GM19452 (cell line): Measurements from ENCODE around the gene TTC7B.
A peak's percentile ranks its signal among the peaks of the same experiment; 100 is the strongest.

Experiments
- ATAC-seq: cut with Tn5 transposase; IDR thresholded peaks from one replicate; pipeline ENCODE4 v1.9.1; 2021; ENCODE audit not compliant: unreplicated experiment

TTC7B gene

DNA sequence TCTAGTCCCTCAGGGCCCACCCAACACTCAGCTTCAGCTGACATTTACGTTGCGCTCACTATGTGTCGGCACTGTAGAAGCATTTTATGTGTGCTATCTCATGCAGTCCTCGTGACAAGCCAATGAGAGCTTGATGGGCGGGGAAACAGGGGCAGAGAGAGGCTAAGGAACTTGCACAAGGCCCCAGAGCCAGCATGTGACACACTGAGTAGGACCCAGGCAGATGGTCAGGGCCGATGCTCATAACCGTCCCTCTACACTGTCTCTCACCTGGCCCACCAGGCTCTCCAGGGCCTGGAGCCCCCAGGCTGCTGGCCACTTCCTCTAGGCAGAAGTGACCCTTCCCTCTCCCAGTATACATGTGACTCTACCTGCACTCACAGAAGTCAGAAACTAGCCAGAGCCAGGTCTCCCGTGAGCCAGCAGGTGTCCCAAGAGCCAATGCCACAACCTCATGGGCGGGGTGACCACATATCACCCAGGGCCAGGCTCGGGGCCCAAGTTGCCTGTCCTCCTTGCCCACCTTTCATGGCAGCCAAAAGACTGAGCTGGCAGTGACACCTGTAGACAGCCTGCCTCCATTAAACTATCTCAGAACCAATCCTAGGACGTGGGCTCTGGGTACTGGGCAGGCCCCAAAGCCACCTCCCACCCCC, 38.3 kb downstream of the TTC7B start:
- ATAC-seq = no peak

DNA sequence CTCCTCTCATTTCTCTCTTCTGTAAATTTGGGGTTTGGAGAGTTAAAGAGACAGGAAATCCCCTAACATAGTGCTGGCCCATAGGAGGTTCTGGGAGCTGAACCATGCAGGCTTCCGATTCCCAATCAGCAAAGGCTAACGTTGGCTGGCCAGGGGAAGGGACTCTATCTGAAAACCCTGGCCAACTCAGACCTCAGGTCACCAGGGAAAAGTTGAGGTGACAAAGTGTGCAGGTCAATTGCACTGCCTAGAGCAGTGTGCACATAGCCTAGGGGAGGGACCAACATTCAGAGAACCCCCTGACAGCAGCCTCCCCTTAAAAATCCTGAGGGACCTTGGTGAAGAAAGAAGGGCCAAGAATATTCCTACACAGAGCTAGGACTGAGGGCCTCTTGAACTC, 38.9 kb downstream of the TTC7B start:
- ATAC-seq = no peak

DNA sequence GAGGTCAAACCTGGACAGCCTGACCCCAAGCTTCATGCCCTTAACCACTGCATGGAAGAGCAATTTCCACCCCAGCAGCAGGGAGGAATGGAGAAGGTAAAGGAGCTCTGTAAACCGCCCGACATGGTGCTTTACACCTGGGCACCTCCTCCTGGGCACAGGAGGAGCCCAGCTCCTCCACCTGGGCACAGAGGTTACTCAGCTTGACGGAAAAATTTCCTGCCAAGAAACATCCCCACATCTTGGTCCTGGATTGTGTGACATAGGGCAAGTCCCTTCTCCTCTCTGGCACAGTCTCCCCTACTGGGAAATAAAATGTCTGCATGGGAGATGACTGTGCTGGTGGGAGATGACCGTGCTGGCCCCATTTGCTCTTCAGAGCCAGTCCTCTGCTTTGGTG, 40.8 kb downstream of the TTC7B start:
- no peak for ATAC-seq

DNA sequence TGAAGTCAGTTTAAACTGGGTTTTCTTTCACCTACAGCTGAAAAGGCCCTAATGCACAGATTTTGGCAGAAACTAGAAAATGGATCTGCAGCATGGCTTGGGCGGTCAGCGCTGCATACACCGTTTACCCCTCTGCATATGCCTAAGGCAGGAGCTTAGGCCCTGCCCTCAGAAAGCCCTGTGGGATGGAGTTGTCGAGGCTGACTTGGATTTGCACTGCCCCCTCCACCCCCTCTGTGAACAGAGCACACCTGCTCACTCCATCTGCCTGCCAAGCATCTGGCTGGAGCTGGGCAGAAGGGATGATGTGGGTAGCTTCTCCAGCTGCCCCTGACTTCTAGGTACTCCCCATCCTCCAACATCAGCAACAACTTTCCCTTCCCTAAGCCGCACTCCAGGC, 41.9 kb downstream of the TTC7B start:
- no peak for ATAC-seq

- ATAC-seq = no peak
Measured at GRCh38 chr14:90773705-90774104, 42.5 kb downstream of the TTC7B start.

- ATAC-seq = no peak
Measured at GRCh38 chr14:90773196-90773486, 43.1 kb downstream of the TTC7B start.

- no peak for ATAC-seq
Measured at GRCh38 chr14:90767899-90768298, 48.3 kb downstream of the TTC7B start.

GRCh38 chr14:90760591-90761316, 55.5 kb downstream of the TTC7B start:
- ATAC-seq = no peak

DNA sequence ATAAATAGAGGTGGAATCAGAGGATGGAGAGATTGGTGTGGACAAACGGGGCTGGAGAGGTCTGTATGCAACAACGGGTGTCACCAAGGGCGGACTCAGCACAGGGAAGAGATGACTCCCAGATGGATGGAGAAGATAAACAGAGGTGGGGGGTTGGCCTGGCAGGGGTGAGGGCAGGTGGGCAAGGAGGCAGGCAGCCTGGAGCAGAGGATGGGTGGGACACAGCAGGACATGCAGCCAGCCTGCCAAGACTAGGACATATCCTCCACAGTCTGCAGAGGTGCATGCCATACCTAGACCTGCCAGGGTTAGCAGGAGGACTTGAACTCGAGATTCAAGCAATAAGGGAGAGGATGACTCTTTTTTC, 56.2 kb downstream of the TTC7B start:
- no peak for ATAC-seq

GRCh38 chr14:90759370-90760077, 56.7 kb downstream of the TTC7B start:
- no peak for ATAC-seq

- no peak for ATAC-seq
Measured at GRCh38 chr14:90758959-90759358, 57.3 kb downstream of the TTC7B start.

GRCh38 chr14:90758028-90758889, 58.0 kb downstream of the TTC7B start:
- ATAC-seq = peak; percentile 81

DNA sequence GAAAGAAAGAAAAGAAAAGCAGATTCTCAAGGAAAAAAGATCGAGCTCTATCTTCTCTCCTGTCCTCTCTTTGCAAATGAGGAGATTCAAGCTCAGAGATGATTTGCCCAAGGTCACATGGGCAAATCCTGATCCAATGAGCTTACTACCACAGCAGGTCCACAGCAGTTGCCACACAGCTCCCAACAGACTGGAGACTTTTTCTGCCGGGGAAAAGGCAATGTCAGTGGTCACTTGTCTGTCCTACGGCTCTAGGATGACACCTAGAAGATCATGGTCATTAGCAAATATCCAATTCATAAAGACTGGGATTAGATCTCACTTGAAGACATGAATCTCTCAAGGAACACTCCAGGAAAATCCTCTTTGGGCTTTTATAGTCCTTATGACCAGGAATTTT, 58.8 kb downstream of the TTC7B start:
- no peak for ATAC-seq

DNA sequence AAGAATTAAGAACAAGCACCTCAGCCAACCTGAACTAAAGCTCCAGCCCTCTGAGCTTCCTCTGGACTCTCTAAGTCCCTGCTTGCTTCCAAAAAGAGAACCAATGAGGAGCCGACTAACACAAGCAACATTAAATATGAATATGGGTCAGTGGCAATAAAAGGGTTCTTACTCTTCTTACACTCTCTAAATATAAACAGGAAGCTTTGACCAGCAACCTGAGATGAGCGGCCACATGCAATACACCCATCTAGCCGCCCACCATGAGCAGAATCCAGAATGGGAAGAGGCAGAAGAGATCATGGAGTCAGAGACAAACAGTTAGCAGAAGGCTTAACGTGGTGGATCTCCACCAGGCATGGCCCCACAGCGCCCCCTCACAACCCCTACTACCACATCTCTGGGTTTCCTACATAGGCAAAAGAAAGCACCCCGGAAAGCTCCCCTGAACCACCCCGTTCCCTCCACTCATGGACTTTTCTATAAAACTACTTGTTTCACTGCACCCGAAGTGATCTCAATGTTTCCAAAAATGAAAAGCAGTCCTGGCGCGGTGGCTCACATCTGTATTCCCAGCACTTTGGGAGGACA, 59.4 kb downstream of the TTC7B start:
- ATAC-seq = no peak

- no peak for ATAC-seq
Measured at GRCh38 chr14:90755661-90756304, 60.4 kb downstream of the TTC7B start.

DNA sequence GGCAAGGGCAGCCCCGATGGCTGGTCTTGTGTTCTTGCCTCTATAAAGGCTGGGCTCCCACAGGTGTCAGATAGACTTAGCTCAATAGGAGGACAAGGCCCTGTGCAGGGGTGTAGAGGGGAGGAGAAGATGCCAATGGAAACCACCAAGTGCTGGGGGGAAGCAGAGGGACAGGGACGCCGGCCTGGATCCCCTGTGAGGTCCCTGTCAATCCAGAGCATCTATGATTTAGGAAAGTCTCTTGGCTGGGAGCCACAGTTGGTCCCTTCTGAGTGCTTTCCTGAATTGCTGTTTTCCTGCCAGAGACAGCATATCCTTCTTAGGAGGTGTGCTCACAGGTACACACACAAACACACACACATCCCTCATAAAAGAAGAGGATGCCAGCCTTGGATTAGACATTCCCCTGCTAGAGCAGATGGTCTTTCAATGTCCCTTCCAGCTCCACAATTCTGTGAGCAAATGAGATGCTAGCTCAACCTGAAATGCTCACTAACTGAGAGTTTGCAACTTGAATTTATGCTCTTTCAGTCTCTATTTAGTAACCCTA, 62.7 kb downstream of the TTC7B start:
- no peak for ATAC-seq

- ATAC-seq = no peak
Measured at GRCh38 chr14:90750701-90751100, 65.5 kb downstream of the TTC7B start.

DNA sequence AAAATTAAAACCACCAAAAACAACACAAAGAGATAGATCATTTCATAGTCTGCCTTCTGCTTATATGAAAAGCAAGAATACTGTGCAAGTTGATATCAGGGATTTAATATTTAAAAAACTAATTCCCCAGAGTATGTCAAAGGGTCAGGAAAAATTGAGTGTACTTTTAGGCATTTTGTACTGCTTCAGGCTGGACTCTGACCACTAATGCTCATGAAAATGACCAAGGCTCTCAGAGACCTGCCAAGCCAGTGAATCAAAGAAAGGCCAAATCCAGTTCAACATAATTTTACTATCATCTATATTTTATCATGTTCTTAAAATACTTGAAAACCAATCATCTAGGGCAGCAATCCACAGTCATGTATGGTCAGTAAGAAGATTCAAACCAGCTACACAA, 66.0 kb downstream of the TTC7B start:
- no peak for ATAC-seq

DNA sequence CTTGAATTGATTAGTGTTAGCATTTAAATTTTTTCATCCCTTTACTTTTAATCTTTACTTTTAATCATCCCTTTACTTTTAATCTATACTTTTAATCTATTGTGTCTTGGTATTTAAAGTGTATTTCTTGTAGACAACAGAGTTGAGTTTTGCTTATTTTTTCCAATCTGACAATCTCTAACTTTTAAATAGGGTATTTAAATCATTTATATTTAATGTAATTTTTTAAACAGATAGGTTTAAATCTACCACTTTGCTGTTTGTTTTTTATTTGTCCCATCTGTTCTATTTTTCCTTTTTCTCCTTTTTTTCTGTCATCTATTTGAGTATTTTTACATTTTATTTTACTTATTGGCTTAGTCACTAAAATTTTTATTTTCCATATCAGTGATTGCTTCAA, 68.3 kb downstream of the TTC7B start:
- no peak for ATAC-seq

DNA sequence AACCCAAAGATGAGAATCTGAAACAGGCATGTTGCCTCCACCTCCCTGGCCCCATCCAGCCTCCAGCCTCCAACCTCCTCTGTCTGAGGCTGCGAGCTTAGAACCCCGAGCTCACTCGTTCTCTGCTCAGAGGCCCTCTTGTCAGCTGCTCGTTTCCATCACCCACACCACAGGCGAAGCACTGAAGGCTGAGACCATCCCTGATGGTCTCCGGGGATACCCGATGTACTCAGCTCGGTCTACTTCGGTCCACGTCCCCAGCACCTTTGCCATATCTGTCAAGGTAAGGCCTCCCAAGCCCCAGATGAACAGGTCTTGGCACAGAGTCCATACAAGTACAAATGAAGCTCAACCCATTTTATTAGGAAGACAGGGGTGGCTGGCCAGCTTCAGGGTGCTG, 72.4 kb downstream of the TTC7B start:
- ATAC-seq = no peak
